ENCODE results near the gene TTLL1. TPM values are rescaled to one million over a fixed set of nuclear protein-coding genes. Genes with fewer than 3 reads are reported as not detected.
"Not testable (repeated sequence)": the region's sequence is repeated elsewhere in the genome, so short reads cannot be mapped to it uniquely, and the experiment has no call there.

Gene TTLL1
- total RNA-seq, 1 donor from 2014 or later = 0.65 TPM

DNA sequence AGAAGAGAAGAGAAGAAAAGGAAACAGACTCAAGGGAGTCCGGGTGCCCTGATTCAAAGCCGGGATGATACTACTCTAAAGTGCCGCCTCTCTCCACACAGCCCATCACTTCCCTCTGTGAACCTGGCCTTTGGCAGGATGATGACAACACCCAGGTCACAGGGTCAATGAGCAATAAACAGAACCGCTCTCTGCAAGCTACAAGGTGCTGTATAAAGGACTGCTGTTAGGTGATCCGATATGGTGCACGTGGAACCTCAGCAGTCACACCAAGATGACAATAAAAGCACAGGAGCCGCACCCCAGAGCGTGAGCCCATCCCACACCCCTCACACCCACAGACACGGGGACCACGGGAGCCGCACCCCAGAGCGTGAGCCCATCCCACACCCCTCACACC is 10.7 kb downstream of the TTLL1 start:
- DNase-seq (ENCODE audit: low spot score) (no peak), ATAC-seq (peak; percentile 88)

DNA sequence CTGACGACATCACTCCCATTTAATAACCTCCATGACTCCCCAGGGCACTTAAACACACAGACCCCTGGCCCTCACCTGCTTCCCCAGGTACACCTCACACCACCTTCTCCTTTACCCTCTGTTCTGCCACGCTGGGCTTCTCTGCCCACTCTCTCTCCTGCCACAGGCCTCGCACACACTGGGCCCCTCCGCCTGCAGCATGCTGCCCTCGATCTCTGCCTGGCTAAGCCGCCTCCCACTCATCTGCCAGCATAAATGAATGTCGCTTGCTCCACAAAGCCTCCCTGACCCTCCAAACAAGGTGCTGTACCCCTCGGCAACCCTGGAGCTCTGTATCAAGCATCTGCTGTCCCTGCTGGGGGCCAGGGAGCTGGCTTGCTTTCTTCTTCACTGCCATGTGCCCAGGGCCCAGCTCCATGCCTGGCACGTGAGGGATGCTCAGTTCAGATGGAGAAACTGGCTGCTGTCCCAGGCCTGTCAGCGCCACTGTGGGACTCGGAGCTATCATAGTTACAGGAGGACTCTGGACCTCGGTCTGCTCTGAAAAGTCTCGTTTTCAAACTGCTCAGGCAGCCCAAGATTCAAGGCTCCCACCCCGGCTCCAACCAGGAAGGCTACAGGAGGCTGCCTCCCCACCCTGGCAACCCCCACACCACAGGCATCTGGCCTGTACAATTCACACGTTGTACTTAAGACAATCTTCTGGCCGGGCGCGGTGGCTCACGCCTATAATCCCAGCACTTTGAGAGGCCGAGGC is 11.9 kb downstream of the TTLL1 start:
- DNase-seq (ENCODE audit: low spot score) (no peak), ATAC-seq (peak; percentile 74)

DNA sequence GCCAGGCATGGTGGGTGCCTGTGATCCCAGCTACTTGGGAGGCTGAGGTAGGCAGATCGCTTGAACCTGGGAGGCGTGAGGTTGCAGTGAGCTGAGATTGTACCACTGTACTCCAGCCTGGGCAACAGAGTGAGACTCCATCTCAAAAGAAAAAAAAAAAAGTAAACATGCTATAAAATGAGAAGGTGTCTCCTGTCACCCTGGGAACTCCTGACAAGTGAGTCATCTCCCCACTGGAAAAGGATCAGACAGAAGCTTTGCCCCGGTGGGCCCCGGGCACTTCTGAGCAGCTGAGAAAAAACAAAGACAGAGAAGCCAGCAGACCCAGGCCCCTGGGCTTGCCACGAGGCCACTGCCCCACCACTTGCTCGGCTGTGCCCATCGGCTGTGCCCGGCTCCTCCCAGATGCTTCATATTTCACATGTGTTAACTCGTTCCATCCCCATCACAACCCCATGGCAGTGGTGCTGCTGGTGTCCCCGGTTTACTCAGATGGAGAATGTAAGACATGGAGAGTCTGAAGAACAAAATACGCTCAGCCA is 22.3 kb downstream of the TTLL1 start:
- no peak for DNase-seq (ENCODE audit: low spot score)

DNA sequence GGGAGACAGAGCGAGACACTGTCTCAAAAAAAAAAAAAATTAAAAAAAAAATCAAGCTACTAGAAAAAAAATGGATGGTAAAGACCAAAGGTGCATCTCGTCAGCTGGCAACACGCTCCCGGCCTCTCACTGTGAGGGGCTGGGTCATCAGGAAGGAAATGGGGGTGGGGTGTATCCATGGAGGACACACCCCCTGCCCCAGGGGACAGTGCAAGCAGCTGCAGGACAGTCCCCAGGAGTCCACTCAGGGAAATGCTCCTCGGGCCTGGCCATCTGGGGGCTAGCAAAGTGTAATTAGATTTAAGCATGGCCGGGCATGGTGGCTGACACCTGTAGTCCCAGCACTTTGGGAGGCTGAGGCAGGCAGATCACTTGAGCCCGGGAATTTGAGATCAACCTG is 23.1 kb downstream of the TTLL1 start:
- no peak for ATAC-seq
- no peak for DNase-seq (ENCODE audit: low spot score)

More for the DNA sequence above, 22.3 kb downstream of the TTLL1 start:
- no peak for ATAC-seq

DNA sequence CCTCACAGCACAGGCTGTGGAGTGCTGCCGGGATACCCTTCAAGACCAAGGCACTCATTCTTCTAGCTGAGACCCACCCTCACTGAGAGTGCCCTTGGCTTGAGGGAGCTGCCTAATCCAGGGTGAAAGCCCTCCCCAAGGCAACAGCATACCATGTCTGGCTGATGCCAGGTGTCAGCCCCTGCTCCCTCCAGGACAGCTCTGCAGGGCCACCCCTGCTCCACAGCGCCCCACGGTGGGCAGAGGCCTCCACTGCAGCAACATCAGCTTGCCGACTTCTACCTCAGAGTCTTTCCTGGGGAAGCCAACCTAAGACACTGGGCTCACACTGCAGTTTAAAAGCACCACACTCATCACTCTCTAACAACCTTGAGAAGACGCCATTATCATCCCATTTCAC is 29.0 kb downstream of the TTLL1 start:
- no peak for DNase-seq (ENCODE audit: low spot score)
- peak; percentile 43 for ATAC-seq

DNA sequence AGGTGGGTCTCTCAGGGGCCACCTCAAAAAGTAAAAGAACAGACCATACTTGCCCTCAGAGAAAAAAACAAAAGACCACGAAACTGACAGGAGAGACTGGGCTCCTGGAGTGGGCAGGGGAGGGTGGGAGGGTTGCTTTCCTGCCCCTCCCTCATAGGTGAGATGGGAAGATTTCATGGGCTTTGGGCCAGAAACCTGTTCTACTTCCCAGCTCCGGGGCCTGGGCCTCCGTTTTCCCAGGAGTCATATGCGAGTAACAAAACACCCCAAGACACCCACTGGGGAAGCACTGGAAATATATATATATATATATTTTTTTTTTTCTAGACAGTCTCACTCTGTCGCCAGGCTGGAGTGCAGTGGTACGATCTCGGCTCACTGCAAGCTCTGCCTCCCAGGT is 31.6 kb downstream of the TTLL1 start:
- DNase-seq (ENCODE audit: low spot score) = no peak
- no peak for ATAC-seq

DNA sequence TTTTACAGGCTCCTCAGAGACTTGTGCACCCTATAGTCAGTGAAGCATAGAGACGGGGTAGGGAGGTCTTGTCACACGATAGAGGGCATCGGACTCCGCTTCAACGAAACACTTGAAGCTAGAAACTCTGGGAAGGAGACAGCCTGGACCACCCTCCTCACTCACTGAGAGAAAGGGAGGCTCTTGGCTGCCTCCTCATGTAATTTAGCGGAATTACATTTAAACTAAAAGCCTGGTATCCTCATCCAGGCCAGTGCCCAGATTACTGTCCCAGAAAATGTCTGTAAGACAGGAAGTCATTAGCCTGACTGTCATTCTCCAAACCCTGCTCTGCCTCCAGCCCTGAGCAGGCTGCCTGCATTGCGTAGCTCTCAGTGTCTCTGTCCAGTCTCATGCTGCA is 36.0 kb downstream of the TTLL1 start:
- ATAC-seq (no peak), DNase-seq (ENCODE audit: low spot score) (no peak)

DNA sequence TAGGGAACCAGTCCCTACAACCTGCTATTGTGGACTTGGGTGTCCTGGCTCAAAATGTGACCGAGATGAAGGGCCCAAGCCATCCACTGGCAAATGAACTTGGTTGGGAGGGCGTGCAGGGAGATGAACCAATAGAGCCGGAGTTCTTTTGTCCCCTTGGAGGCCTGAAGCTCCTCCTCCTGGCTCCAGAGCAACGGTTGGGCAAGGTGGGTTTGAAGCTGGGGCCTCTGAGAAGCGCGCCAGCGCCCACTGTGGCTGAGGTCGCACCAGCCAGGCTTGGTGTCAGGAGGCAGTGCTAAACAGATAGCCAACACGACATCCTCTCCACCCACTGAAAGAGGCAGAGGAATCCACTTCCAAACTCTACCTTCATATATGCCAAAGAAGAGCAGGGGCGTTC is 38.2 kb downstream of the TTLL1 start:
- DNase-seq (ENCODE audit: low spot score) (no peak), ATAC-seq (no peak)

DNA sequence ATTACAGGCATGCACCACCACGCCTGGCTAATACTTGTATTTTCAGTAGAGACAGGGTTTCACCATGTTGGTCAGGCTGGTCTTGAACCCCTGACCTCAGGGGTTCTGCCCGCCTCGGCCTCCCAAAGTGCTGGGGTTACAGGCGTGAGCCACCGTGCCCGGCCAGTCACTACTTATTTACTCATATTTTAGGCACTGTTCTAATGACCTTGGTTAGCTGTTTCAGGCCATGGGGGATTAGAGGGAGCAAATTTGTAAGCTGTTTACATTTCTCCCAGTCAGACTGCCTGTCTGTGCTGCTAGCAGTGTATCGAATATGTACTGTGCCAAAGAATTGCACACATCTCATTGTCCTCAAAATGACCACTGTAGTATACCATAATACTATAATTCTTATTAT is 41.6 kb downstream of the TTLL1 start:
- DNase-seq (ENCODE audit: low spot score) (no peak), ATAC-seq (no peak)

DNA sequence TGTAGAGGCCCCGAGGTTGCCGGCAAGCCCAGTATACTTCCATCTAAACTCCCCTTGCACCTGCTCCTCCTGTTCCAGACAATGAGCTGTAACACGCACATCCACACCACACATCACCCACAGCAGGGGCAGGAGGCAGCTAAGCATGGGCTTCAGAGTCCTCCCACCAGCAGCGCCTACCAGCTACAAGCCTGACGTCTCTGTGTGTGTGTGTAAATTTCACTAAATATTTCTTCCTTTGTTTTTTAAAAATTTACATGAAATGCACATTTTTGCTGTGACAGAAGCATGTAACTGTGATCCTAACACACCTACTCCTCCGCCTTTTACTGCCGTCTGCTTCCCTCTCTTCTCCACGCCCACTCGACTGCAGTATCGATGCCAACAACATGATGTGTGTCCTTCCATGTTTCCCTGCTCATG is 44.9 kb downstream of the TTLL1 start:
- DNase-seq (ENCODE audit: low spot score) (no peak), ATAC-seq (no peak)

DNA sequence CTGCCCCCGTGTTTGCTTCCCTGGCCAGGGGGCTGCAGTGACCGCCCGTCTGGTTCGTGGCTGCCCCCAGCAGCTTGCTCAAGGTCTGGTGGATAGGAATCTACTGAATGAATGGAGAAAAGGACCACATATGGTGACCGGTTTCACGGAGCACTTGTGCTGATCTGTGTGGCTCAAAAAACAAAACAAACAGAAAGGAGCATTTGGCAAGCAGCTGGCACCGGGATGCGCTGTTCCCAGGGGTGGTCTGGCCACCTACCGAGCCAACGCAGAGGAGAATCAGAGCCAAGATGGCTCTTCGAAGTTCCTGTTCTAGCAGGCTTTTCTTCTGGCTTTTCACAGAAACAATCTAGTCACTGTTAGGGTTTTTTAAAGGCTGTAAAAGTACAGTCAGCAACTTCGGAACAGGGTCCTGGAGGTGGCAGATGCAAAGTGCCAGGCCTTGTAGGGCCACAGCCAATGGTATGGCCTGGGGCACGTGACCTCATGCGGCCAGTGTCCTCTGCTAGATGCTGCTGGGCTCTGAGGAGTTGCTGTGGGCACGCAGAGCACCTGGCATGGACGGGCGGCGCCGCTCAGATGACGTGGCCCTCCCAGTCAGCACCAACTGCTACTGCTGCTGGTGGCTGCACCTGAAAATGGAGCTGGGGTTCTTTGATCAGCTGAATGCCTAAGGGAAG is 47.0 kb downstream of the TTLL1 start:
- no peak for ATAC-seq
- no peak for DNase-seq (ENCODE audit: low spot score)

DNA sequence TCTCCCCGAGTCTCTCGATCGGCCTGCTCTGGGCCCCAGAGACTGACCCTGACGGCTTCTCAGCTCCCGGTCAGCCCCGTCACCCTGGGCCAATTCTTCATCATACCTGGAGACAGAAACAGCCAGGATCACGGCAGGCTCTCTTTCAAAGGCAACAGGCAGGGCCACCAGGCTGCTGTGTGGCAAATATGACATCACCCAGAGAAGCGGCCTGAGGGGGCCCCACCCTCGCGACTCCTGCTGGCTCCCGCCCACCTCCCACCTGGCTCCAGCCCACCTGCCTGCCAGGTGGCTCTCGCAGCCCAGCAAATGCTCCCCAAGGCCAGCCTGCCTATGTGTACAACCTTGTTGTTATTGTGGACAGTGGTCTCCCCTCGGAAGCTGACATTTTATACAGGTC is 49.4 kb downstream of the TTLL1 start:
- no peak for DNase-seq (ENCODE audit: low spot score)

DNA sequence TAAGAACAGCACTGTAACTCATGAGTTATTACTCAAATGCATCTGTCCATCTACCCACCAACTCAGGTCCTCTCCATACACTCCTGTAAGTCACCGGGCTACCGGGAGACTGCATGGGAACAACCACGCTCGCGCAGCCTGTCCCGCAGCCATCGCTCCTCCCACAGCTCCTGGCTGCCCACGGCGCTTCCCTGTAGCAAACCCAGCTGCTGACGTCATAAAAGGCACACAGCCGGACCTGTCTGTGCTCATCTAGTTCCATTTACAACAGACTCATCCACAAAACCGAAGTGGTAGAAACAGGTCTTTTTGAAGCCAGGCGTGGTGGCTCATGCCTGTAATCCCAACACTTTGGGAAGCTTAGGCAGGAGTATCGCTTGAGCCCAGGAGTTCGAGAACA is 50.9 kb downstream of the TTLL1 start:
- ATAC-seq = no peak
- no peak for DNase-seq (ENCODE audit: low spot score)

More for the DNA sequence above, 49.4 kb downstream of the TTLL1 start:
- ATAC-seq = no peak

DNA sequence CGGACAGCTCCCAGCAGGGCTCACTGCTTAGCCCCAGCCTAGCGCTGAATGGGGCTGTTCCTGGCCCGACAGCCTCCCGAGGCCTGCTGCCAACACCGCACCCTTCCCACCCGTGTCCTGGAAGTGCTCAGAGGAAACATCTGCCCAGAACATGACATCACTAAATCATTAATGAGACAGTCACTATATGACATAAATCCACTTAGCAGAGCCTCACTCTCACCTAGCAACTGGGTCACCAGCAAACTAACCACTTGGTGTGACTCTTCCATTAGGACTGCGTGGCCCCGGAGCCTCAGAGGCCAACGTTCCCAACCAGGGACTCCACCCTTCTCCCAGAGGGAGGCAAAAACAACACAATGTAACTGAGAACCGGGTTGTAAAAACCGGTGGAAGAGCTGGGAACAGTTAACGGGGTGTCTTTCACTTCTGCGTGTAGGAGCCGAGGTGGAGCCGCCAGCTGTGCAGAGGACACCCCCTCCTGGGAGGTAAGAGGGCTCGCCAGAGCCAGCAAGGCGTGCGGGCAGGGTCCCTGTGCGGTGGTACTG is 52.8 kb downstream of the TTLL1 start:
- no peak for DNase-seq (ENCODE audit: low spot score)

DNA sequence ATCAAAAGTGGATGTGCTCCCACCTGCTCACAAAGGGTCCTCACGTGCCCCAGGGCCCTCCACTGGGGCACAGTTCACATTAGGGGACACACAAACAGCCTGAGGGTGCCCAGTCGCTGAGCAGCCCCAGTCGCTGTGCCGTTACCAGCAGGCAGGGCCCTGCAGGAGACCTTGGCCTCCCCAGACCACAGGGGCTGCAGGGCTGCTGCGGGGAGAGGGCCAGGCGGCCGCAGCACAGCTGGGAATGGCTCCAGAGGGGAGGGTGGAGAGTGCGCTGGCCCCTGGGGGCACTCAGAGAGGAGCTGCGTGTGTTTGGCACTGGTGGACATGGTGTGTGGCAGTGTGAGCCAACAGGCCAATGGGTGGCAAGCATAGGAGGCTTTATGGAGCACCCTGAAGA is 53.9 kb downstream of the TTLL1 start:
- ATAC-seq (no peak), DNase-seq (ENCODE audit: low spot score) (no peak)

More for the DNA sequence above, 52.8 kb downstream of the TTLL1 start:
- ATAC-seq = no peak

DNA sequence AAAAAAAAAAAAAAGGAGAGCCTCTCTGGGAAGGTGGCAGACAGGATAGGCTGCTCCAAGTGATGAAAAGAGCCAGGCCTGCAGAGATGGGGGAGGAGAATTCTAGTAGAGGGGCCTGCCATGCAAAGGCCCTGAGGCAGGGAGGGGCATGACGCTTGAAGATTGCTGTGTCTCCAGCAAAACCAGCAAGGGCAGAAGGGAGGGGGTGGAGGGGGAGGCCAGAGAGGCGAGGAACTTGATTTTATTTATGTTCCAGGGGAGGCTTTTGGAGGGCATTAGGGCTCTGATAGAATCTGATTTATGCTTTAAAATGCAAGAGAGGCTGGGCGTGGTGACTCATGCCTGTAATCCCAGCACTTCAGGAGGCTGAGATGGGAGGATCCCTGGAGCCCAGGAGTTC is 57.6 kb downstream of the TTLL1 start:
- ATAC-seq = no peak
- no peak for DNase-seq (ENCODE audit: low spot score)

DNA sequence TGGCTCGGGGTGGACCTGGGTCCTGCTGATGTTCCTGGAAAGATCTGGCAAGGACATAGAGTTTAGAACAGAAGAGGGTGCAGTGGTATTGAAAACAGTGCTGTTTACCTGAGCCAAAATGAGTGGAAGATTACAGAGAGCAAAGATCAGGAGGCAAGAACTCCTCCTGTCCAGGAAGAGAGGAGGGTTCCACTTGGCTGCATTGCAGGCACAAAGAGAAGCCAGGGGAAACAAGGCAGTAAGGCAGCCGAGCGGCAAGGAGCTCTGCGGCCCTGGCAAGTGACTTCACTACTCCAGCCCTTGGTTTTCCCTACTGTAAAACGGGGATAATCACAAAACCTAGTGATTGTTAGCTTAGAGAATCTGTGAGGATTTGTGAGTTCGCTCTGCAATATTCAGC is 70.6 kb downstream of the TTLL1 start:
- DNase-seq (ENCODE audit: low spot score) (no peak), ATAC-seq (peak; percentile 56)

DNA sequence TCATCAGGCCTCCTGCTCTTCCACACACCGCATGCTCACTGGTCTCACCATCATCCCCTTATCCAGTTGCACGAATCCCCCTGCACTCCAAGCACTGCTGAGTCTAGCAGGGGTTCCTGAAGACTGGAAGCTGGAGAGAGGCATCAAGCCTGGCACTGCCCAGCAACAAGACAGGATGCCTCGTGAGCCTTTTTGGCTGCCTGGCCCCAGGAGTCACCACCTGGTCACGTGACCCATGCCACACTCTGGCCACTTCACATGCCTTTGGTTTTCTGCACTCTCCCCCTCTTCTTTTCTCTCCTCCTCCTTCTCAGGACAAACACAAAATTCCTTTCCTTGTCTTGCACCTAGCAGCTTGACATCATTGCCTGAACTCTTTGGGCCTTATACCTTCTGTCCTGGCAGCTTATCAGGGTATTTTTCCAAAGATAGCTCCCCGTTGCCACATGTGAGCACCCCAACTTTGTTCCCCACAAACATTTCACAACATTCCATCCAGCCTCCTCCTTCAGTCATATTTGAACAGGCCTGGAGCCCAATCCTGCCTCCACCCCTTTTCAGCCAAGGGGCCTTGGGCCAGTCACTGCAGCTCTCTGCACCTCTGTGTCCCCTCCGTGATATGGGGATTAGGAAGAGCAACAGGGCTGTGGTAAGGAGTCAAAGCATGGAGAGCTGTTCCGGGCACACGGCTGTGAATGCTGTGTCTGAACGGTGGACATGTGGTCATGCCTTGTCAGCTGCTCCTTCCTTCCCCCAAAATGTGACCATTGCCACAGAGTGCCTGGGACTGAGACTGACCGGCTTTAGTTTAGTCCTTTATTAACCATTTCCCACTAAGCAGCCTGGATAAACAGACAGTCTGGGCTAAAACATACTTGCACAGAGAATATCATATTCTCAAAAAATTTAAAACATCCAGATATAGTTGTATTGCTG is 71.4 kb downstream of the TTLL1 start:
- ATAC-seq (no peak), DNase-seq (ENCODE audit: low spot score) (no peak)

DNA sequence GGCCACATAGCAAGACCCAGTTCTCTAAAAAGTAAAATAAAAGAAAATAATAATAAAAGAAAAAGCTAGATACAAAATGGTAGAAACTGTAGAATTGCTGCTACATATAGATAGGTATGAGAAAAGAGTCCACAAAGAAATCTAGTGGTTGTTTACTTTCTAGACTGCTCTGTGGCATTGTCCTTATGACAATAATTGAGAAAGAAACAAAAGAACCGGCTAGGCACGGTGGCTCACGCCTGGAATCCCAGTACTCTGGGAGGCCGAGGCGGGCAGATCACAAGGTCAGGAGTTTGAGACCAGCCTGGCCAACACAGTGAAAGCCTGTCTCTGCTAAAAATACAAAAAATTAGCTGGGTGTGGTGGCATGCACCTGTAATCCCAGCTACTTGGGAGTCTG is 73.0 kb downstream of the TTLL1 start:
- not testable (repeated sequence) for DNase-seq (ENCODE audit: low spot score); ATAC-seq

DNA sequence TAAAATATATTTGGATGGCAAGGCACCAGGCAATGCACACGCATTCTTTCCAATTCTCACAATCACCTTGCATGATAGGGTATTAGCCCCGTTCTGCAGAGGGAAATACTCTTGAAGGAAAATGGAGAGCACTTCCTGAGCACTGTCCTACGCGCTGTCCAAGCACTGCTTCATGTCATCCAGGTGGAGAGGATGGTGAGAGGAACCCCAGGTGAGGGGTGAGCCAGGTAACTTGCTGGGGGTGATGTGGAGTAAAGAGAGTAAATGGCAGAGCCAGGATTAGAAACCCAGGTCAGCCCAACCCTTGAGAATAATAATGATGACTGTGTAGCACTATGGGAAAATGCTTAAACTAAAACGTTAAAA is 73.5 kb downstream of the TTLL1 start:
- no peak for DNase-seq (ENCODE audit: low spot score)
- ATAC-seq = peak; percentile 5
